Esophagus (tissue), 2 donors: ENCODE data around the gene ZC3HAV1L. TPM values are rescaled to one million over a fixed set of nuclear protein-coding genes. Genes with fewer than 3 reads are reported as not detected.
"Not testable (repeated sequence)": the region's sequence is repeated elsewhere in the genome, so short reads cannot be mapped to it uniquely, and the experiment has no call there.

Source experiments
- H3K27ac ChIP-seq, 2 donors: one replicate each; pipeline ENCODE4 v1.5.1; 2013; ENCODE audit warnings: low read depth in 2 of 2, mild to moderate bottlenecking in 2 of 2, inconsistent platforms in 1 of 2, low read length in 1 of 2, moderate library complexity in 1 of 2
- H3K27me3 ChIP-seq, 2 donors: one replicate each; pipeline ENCODE4 v1.6.1; 2013; ENCODE audit warnings: low read length in 2 of 2, control low read depth in 1 of 2, mild to moderate bottlenecking in 1 of 2; ENCODE audit not compliant: insufficient read depth in 2 of 2, control insufficient read depth in 1 of 2
- H3K36me3 ChIP-seq, 2 donors: one replicate each; pipeline ENCODE4 v1.6.1; 2013; ENCODE audit warnings: low read length in 1 of 2; ENCODE audit not compliant: control insufficient read depth in 2 of 2, insufficient read depth in 2 of 2
- H3K4me1 ChIP-seq, 2 donors: one replicate each; pipeline ENCODE4 v1.6.1; 2013; ENCODE audit warnings: low read length in 1 of 2; ENCODE audit not compliant: control insufficient read depth in 2 of 2, insufficient read depth in 2 of 2
- H3K4me3 ChIP-seq, 2 donors: one replicate each; pipeline ENCODE4 v1.5.1; 2013; ENCODE audit warnings: low read length in 2 of 2, mild to moderate bottlenecking in 2 of 2, low read depth in 1 of 2, moderate library complexity in 1 of 2
- H3K9me3 ChIP-seq, 2 donors: one replicate each; pipeline ENCODE4 v1.6.1; 2013; ENCODE audit warnings: mild to moderate bottlenecking in 2 of 2, low read depth in 1 of 2, low read length in 1 of 2, moderate library complexity in 1 of 2; ENCODE audit not compliant: control insufficient read depth in 2 of 2, insufficient read depth in 1 of 2
- WGBS, 2 donors: extraction: QIAGEN DNeasy Blood & Tissue Kit; methylation state at CpG; one replicate each; pipeline ENCODE4 v1.1.7; 2013; 5-methylcytosine and 5-hydroxymethylcytosine counted together
- polyA plus RNA-seq, 2 donors: library from polyadenylated mRNA; stranded (reverse); fragments of 200-250 nt; gene quantifications; one replicate each; pipeline ENCODE4 v1.2.3, GENCODE V29; 2013
- donor health status: healthy with polysubstance abuse.
- donor health status: Bipolar disorder and iron deficiency.

ZC3HAV1L gene
- polyA plus RNA-seq, 2 donors: 0.92 to 1.1 TPM

DNA sequence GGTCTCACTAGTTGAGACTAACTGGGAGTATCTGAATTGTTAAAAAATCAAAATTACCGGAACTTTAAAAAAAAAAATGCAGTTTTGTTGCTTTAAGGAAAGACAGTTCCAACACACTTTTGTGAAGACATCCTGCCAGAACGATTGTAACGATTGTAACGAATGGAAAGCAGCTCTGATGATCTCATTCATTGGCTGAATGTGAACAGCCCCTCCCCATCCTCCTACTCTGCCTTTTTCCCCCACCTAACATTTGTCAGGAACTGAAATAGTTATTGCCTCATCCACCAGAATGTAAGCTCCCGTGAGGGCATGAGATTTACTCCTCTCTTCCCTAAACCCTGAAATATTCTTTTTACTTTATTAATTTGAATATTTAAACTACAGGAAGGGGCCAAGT lies 23.1 kb upstream of the ZC3HAV1L start:
- Histone ChIP-seq H3K4me3 (no peak overlapping the region), H3K36me3 (peaks cover 6 to 12% of the 10 kb centered on the region in 2 donors), H3K9me3 (no peaks in the 10 kb centered on the region), H3K4me1 (no peaks in the 10 kb centered on the region), H3K27ac (no peak overlapping the region), H3K27me3 (no peaks in the 10 kb centered on the region)
- 45 to 55% methylated on average over 5 of the region's 5 CpGs for WGBS, 2 donors

DNA sequence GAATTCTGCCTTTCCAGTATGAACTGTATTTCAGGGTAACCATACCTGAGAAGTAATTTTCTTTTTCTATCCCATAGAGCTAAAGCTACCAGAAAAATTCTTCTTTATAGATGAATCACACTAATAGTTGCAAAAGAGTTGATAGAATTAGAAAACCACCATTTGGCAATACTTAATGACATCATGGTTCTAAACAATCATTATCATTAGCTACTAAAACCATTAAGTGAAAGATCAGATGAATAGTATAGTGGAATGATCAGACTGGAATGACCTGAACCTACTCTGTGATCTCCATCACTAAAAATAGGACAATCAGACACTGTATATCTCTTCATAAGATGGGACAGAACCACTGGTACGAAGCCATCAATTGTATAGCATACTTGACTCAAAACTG lies 19.8 kb upstream of the ZC3HAV1L start:
- Histone ChIP-seq H3K27me3 (no peaks in the 10 kb centered on the region), H3K27ac (no peak overlapping the region), H3K36me3 (peaks cover 6 to 15% of the 10 kb centered on the region in 2 donors), H3K9me3 (no peaks in the 10 kb centered on the region), H3K4me1 (no peaks in the 10 kb centered on the region), H3K4me3 (no peak overlapping the region)
- 97 to 98% methylated on average over 1 of the region's 1 CpG for WGBS, 2 donors

DNA sequence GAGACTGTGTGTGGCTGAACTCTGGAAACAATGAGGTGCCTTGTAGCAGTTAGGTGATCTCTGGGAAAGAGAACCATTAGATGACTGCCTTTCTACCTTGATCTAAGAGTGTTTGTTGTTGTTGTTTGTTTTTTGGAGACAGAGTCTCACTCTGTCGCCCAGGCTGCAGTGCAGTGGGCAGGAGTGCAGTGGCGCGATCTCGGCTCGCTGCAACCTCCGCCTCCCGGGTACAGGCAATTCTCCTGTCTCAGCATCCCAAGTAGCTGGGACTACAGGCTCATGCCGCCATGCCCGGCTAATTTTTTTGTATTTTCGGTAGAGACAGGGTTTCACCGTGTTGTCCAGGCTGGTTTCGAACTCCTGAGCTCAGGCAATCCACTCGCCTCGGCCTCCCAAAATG lies 18.8 kb upstream of the ZC3HAV1L start:
- H3K36me3 ChIP-seq: peaks cover 6 to 15% of the 10 kb centered on the region in 2 donors
- WGBS, 2 donors: 94 to 95% methylated on average over 14 of the region's 14 CpGs
- H3K9me3 ChIP-seq, H3K27me3 ChIP-seq, H3K4me3 ChIP-seq, H3K27ac ChIP-seq, H3K4me1 ChIP-seq: not testable (repeated sequence)

DNA sequence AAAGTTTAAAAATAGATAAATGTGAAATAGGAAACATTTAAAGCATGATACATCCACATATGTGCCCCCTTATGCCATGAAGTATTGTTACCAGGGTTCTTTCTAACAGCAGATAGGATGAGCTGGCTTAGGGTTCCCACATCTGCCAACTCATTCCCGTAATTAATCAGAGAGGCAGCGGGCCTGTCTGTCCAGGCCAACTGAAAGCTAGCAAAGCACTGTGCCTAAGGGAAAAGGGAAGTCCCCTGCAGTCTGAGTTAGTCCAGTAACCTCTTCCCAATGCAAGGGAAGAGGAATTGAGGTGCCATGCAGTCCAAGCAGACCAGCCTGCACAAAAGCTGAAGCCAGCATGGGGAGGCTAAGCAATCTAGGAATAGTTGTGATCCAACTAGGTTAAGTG lies 18.3 kb upstream of the ZC3HAV1L start:
- no peak overlapping the region for H3K4me3 ChIP-seq
- H3K27ac ChIP-seq: no peak overlapping the region
- H3K9me3 ChIP-seq: no peaks in the 10 kb centered on the region
- peaks cover 6 to 19% of the 10 kb centered on the region in 2 donors for H3K36me3 ChIP-seq
- WGBS, 2 donors: 55 to 68% methylated on average over 2 of the region's 2 CpGs
- H3K4me1 ChIP-seq: no peaks in the 10 kb centered on the region
- no peaks in the 10 kb centered on the region for H3K27me3 ChIP-seq

DNA sequence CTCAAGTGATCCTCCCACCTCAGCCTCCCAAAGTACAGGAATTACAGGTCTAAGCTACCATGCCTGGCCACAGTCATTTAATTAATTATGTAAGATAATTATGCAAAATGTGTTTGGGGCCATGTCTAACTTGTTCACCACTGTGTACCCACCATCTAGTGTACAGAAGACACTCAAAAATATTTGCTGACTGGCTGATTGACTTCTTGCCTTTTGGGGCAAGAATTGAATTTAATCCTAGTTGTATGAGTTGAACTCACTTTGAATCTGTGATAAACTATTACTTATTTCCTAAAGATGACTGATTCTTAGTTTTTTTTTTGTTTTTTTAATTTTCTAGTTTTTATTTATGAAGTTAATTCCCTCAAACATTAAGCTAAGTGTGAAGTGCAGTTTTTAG lies 15.8 kb upstream of the ZC3HAV1L start:
- no peaks in the 10 kb centered on the region for H3K4me1 ChIP-seq
- H3K27me3 ChIP-seq: no peaks in the 10 kb centered on the region
- H3K4me3 ChIP-seq: no peak overlapping the region
- peaks cover 6 to 19% of the 10 kb centered on the region in 2 donors for H3K36me3 ChIP-seq
- no peak overlapping the region for H3K27ac ChIP-seq
- no peaks in the 10 kb centered on the region for H3K9me3 ChIP-seq

DNA sequence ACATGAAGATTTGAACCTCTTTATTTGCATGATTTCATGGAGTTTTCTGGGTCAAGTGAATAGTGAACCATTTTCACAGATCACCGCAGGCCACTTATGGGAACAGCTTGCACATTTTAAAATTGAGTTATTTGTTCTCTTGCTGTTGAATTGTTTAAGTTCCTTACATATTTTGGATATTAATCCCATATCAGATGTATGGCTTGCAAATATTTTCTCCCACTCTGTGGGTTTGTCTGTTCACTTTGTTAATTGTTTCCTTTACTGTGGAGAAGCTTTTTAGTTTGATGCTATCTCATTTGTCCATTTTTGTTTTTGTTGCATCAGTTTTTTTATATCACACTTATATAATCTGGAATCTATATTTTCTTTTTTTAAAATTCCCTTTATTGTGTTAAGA lies 14.1 kb upstream of the ZC3HAV1L start:
- 98 to 100% methylated on average over 1 of the region's 1 CpG for WGBS, 2 donors
- no peaks in the 10 kb centered on the region for H3K9me3 ChIP-seq
- no peak overlapping the region for H3K4me3 ChIP-seq
- H3K36me3 ChIP-seq: peaks cover 6 to 20% of the 10 kb centered on the region in 2 donors
- H3K4me1 ChIP-seq: no peaks in the 10 kb centered on the region
- no peak overlapping the region for H3K27ac ChIP-seq
- H3K27me3 ChIP-seq: no peaks in the 10 kb centered on the region

DNA sequence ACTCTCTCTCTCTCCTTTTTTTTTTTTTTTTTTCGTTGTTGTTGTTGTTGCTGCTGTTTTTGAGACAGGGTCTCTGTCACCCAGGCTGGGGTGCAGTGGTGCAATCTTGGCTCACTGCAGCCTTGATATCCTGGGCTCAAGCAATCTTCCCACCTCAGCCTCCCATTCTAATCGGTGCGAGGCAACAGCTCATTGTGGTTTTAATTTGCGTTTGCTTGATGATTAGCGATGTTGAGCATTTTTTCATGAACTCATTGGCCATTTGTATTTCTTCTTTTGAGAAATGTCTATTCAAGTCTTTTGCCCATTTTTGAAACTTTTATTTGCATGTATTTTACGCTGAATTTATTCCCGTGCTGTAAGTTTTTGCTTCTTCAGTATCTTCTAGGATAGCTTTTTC lies 13.3 kb upstream of the ZC3HAV1L start:
- Histone ChIP-seq H3K27ac (no peak overlapping the region), H3K27me3 (no peaks in the 10 kb centered on the region), H3K9me3 (no peaks in the 10 kb centered on the region), H3K4me3 (no peak overlapping the region), H3K4me1 (no peaks in the 10 kb centered on the region), H3K36me3 (peaks cover 3 to 15% of the 10 kb centered on the region in 2 donors)
- 82 to 92% methylated on average over 7 of the region's 7 CpGs for WGBS, 2 donors

DNA sequence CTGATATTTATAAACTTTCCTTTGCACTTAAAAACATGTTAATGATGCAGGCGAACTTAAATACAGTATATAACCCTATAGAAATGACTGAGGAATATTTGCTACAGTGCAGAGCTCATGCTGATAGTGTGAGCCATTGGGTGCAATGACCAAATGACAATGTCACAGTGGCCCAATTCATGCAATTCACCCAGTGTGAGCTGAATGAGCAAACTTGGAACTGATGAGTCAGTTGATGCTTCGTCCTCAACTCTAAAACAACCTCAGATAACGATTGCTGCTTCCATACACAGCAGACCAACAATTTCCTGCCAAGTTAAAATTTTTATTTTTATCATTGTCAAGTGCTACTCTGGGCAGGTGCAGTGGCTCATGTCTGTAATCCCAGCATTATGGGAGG lies 12.1 kb upstream of the ZC3HAV1L start:
- WGBS, 2 donors: 79 to 82% methylated on average over 3 of the region's 3 CpGs
- Histone ChIP-seq H3K9me3 (no peaks in the 10 kb centered on the region), H3K4me3 (no peak overlapping the region), H3K27me3 (no peaks in the 10 kb centered on the region), H3K36me3 (peaks cover 3 to 12% of the 10 kb centered on the region in 2 donors), H3K4me1 (no peaks in the 10 kb centered on the region), H3K27ac (no peak overlapping the region)

DNA sequence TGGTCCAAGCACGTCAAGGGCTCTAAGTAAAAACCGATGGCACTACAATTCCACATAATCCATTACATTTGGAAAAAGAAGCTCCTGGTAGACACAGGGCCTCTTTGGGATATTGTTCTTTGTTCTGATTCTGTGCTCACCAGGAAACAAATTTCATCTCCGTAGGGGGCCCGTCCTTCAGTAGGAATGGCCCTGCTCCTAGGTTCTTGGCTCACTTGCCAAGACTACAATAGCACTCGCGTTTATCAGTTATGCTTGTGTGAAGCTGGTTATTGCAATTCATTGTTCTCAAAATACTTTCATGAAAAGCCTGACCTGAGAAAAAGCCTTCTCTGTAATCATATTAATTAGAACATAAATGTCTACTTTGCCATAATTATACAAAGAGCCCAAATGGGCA lies 10.3 kb upstream of the ZC3HAV1L start:
- WGBS, 2 donors: 87 to 89% methylated on average over 6 of the region's 6 CpGs
- no peak overlapping the region for H3K4me3 ChIP-seq
- H3K9me3 ChIP-seq: no peaks in the 10 kb centered on the region
- no peaks in the 10 kb centered on the region for H3K27me3 ChIP-seq
- no peak overlapping the region for H3K27ac ChIP-seq
- H3K36me3 ChIP-seq: peaks cover 0 to 7% of the 10 kb centered on the region in 2 donors
- no peaks in the 10 kb centered on the region for H3K4me1 ChIP-seq

DNA sequence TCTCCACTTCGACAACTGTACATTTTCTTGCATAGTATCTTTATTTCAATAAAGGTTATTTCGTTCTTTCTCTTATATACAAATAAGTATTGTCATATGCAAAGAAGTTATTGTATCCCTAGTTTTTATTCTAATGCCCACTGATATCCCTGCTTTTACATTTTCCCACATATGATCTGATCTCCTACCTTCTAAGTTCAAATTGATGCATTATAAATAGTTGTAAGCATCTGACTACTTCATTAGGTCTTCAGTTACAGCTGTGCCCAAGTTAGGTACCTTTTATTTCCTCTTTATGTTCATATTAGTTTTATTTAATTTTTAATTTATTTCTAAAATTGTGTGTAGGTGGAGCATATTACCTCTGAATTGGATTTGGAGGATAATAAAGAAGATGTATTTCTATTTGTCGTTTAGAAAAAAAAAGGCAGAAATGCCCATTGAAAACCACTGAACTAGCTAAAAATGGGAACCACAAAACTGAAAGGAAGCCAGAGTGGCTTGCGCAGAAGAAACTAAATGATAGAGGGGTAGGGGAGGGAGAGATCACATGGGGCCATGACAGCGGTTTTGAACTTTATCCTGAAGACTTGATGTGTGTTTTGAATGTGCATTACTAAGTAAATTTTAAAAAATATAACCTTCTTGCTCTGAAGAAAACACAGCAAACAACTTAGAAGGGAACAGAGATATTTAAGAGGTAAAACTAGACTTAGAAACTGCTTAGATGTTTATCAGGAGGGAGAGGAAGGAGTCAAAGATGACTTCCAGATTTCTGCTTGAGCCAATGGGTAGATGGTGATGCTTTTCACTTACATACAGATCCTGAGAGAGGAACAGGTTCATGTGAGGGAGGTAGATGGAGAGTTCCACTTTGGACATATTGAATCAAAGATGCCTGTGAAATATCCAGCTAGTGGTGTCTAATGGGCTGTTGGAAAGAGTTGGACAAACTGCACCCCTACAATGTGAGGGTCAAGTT lies 9.3 kb upstream of the ZC3HAV1L start:
- Histone ChIP-seq H3K9me3 (no peaks in the 10 kb centered on the region), H3K4me3 (no peak overlapping the region), H3K27me3 (no peaks in the 10 kb centered on the region), H3K4me1 (no peaks in the 10 kb centered on the region), H3K36me3 (peaks cover 0 to 7% of the 10 kb centered on the region in 2 donors), H3K27ac (no peak overlapping the region)
- 78 to 83% methylated on average over 5 of the region's 5 CpGs for WGBS, 2 donors
